ENCODE results near the gene MAP2K5.

MAP2K5 gene

DNA sequence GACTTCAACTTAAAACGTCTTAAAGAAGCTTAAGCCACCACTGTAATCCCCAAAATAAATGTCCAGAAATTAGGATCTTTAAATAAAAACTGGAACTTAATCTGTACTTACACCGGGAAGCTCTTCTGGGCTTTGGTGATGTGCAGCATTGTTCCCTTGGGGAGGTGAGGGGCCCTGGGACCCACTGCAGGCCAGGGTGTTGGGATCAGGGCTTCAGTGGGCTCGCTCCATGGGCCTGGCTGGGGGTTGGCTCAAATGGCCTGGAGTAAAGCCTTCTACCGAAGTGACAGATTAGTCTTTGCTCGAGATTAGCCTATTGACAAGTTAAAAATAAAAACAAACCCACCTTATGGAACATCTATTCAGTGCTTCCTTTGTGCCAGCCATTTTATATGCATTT is 303.5 kb downstream of the MAP2K5 start:
- Histone ChIP-seq H3K9me3 (ENCODE audit: insufficient read depth, low read length) (no peaks in the 10 kb centered on the region), H3K79me2 (ENCODE audit: low read length) (no peaks in the 10 kb centered on the region), H3K4me3 (ENCODE audit: low read length) (no peak overlapping the region), H3K36me3 (replicated peaks; ENCODE audit: low read depth, low read length) (no peaks in the 10 kb centered on the region), H3K27me3 (ENCODE audit: low read depth, low read length) (no peaks in the 10 kb centered on the region), H2AFZ (ENCODE audit: low read depth, low read length) (no peak overlapping the region), H3K4me1 (ENCODE audit: low read length) (peaks cover 13% of the 10 kb centered on the region), H3K27ac (ENCODE audit: low read length) (no peak overlapping the region), H3K9ac (ENCODE audit: low read length) (no peak overlapping the region), H3K4me2 (ENCODE audit: low read length) (no peak overlapping the region), H4K20me1 (ENCODE audit: insufficient read depth, low read length) (no peaks in the 10 kb centered on the region)
- no peak for TF ChIP-seq EZH2phosphoT487 (IDR thresholded peaks at IDR 0.05; ENCODE audit: low read depth)
- TF ChIP-seq, protein P1, sequence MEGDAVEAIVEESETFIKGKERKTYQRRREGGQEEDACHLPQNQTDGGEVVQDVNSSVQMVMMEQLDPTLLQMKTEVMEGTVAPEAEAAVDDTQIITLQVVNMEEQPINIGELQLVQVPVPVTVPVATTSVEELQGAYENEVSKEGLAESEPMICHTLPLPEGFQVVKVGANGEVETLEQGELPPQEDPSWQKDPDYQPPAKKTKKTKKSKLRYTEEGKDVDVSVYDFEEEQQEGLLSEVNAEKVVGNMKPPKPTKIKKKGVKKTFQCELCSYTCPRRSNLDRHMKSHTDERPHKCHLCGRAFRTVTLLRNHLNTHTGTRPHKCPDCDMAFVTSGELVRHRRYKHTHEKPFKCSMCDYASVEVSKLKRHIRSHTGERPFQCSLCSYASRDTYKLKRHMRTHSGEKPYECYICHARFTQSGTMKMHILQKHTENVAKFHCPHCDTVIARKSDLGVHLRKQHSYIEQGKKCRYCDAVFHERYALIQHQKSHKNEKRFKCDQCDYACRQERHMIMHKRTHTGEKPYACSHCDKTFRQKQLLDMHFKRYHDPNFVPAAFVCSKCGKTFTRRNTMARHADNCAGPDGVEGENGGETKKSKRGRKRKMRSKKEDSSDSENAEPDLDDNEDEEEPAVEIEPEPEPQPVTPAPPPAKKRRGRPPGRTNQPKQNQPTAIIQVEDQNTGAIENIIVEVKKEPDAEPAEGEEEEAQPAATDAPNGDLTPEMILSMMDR (IDR thresholded peaks at IDR 0.05; ENCODE audit: low read depth, low read length): no peak

DNA sequence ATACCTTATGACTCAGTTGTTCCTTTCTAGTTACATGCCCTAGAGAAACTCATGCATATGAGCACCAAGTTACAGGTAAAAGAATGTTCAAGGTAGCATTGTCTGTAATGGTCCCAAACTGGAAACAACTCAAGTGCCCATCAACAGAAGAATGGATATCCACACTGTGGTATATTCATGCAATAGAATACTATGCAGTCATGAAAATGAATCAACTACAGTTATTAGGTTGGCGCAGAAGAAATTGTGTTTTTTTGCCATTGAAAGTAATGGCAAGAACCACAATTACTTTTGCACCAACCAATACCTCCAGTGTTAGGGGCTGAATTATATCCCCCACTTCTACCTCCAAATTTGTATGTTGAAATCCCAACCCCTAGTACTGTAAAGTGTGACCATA is 307.0 kb downstream of the MAP2K5 start:
- Histone ChIP-seq H3K27ac (ENCODE audit: low read length) (no peak overlapping the region), H3K79me2 (ENCODE audit: low read length) (no peaks in the 10 kb centered on the region), H3K36me3 (replicated peaks; ENCODE audit: low read depth, low read length) (no peaks in the 10 kb centered on the region), H3K27me3 (ENCODE audit: low read depth, low read length) (no peaks in the 10 kb centered on the region), H3K9me3 (ENCODE audit: insufficient read depth, low read length) (no peaks in the 10 kb centered on the region), H2AFZ (ENCODE audit: low read depth, low read length) (no peak overlapping the region), H3K9ac (ENCODE audit: low read length) (no peak overlapping the region), H4K20me1 (ENCODE audit: insufficient read depth, low read length) (no peaks in the 10 kb centered on the region), H3K4me1 (ENCODE audit: low read length) (peaks cover 17% of the 10 kb centered on the region), H3K4me3 (ENCODE audit: low read length) (no peak overlapping the region), H3K4me2 (ENCODE audit: low read length) (no peak overlapping the region)
- TF ChIP-seq, protein P1 (IDR thresholded peaks at IDR 0.05; ENCODE audit: low read depth, low read length): no peak
- no peak for TF ChIP-seq EZH2phosphoT487 (IDR thresholded peaks at IDR 0.05; ENCODE audit: low read depth)

DNA sequence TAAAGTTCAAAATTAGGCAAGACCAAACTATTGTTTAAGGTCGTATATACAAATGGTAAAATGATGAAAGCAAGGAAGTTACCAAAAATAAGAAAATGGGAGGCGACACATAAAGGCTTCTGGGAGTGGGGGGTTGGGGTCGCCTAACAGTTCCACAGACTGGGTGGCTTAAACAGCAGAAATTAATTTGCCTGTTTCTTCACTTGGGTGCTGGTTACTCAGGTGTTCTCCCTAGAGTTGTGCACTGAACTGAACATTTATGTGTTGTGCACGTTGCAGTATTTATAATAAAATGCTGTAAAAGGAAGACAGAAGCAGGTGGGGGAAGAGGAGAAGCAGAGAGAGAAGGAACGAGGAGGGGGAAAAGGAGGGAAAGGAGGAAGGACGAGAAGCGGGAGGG is 307.8 kb downstream of the MAP2K5 start:
- peaks cover 17% of the 10 kb centered on the region for H3K4me1 ChIP-seq (ENCODE audit: low read length)
- H3K9me3 ChIP-seq (ENCODE audit: insufficient read depth, low read length): no peaks in the 10 kb centered on the region
- H3K79me2 ChIP-seq (ENCODE audit: low read length): no peaks in the 10 kb centered on the region
- no peak overlapping the region for H3K9ac ChIP-seq (ENCODE audit: low read length)
- no peaks in the 10 kb centered on the region for H3K27me3 ChIP-seq (ENCODE audit: low read depth, low read length)
- H3K4me3 ChIP-seq (ENCODE audit: low read length): no peak overlapping the region
- H3K36me3 ChIP-seq (replicated peaks; ENCODE audit: low read depth, low read length): no peaks in the 10 kb centered on the region
- H3K4me2 ChIP-seq (ENCODE audit: low read length): peak overlapping the region; percentile 42
- H2AFZ ChIP-seq (ENCODE audit: low read depth, low read length): no peak overlapping the region; the same call in 1 of the 2 replicates
- H4K20me1 ChIP-seq (ENCODE audit: insufficient read depth, low read length): no peaks in the 10 kb centered on the region
- TF ChIP-seq EZH2phosphoT487 (IDR thresholded peaks at IDR 0.05; ENCODE audit: low read depth): no peak
- H3K27ac ChIP-seq (ENCODE audit: low read length): no peak overlapping the region

DNA sequence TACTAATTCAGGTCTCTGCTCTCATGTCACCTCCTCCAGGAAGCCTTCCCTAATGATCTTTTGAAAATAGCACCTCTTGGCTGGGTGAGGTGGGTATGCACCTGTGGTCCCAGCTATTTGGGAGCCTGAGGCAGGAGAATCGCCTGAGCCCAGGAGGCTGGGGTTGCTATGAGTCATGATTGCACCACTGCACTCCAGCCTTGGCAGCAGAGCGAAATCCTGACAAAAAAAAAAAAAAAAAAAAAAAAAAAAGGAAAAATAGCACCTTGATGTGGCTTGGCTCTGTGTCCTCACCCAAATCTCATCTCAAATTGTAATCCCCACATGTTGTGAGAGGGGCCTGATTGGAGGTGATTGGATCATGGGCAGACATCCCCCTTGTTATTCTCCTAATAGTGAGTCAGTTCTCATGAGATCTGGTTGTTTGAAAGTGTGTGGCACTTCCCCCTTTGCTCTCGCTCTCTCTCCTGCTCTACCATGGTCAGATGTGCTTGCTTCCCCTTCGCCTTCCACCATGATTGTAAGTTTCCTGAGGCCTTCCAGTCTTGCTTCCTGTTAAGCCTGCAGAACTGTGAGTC is 308.6 kb downstream of the MAP2K5 start:
- peak overlapping the region; percentile 27 for H3K27ac ChIP-seq (ENCODE audit: low read length)
- no peaks in the 10 kb centered on the region for H3K36me3 ChIP-seq (replicated peaks; ENCODE audit: low read depth, low read length)
- H3K4me2 ChIP-seq (ENCODE audit: low read length): peak overlapping the region; percentile 42
- no peaks in the 10 kb centered on the region for H4K20me1 ChIP-seq (ENCODE audit: insufficient read depth, low read length)
- peak overlapping the region; percentile 32; the same call in 1 of the 2 replicates for H2AFZ ChIP-seq (ENCODE audit: low read depth, low read length)
- H3K9ac ChIP-seq (ENCODE audit: low read length): no peak overlapping the region
- no peaks in the 10 kb centered on the region for H3K9me3 ChIP-seq (ENCODE audit: insufficient read depth, low read length)
- no peak overlapping the region for H3K4me3 ChIP-seq (ENCODE audit: low read length)
- no peaks in the 10 kb centered on the region for H3K79me2 ChIP-seq (ENCODE audit: low read length)
- peaks cover 25% of the 10 kb centered on the region for H3K4me1 ChIP-seq (ENCODE audit: low read length)
- TF ChIP-seq, protein P1 (IDR thresholded peaks at IDR 0.05; ENCODE audit: low read depth, low read length): no peak
- no peak for TF ChIP-seq EZH2phosphoT487 (IDR thresholded peaks at IDR 0.05; ENCODE audit: low read depth)
- no peaks in the 10 kb centered on the region for H3K27me3 ChIP-seq (ENCODE audit: low read depth, low read length)

All from OCI-LY3 (cell line).